Measurements from ENCODE around the gene DLEC1. TPM values are rescaled to one million over a fixed set of nuclear protein-coding genes. Genes with fewer than 3 reads are reported as not detected.

The DLEC1 gene
- total RNA-seq, 4 donors from 2014 or later: 0.44 to 1.7 (median 1.5) TPM

GRCh38 chr3:38141952-38142273 is 102.9 kb downstream of the DLEC1 start:
- Histone ChIP-seq H3K4me3 (replicated peaks in 1 of 3) (no peak overlapping the region), H3K36me3 (peaks cover 0 to 6% of the 10 kb centered on the region in 2 donors), H3K9me3 (no peaks in the 10 kb centered on the region), H3K27ac (no peak overlapping the region), H3K27me3 (no peaks in the 10 kb centered on the region), H3K4me1 (peaks cover 16 to 19% of the 10 kb centered on the region in 2 donors)
- TF ChIP-seq CTCF (IDR thresholded peaks at IDR 0.05) (no peak), POLR2A (IDR thresholded peaks at IDR 0.05) (no peak)
- intact Hi-C loops (cut with DNase I): loop anchor here (5.0 kb wide), 1 partner anchor 35 kb away; no protein-coding TSS in a partner anchor
- 94% methylated on average over 2 of the region's 2 CpGs for WGBS, 2 donors
- DNase-seq: no peak

GRCh38 chr3:38142959-38143358 is 104.0 kb downstream of the DLEC1 start:
- no peaks in the 10 kb centered on the region for H3K9me3 ChIP-seq
- no peak overlapping the region for H3K4me3 ChIP-seq (replicated peaks in 1 of 3)
- WGBS, 2 donors: 62 to 78% methylated on average over 1 of the region's 1 CpG
- intact Hi-C loops (cut with DNase I): loop anchor here (5.0 kb wide), 1 partner anchor 34 kb away; no protein-coding TSS in a partner anchor
- peaks cover 11 to 14% of the 10 kb centered on the region in 2 donors for H3K4me1 ChIP-seq
- H3K27ac ChIP-seq: no peak overlapping the region
- DNase-seq: no peak
- TF ChIP-seq POLR2A (IDR thresholded peaks at IDR 0.05): no peak
- TF ChIP-seq CTCF (IDR thresholded peaks at IDR 0.05): no peak
- H3K36me3 ChIP-seq: peaks cover 0 to 6% of the 10 kb centered on the region in 2 donors
- H3K27me3 ChIP-seq: no peaks in the 10 kb centered on the region

GRCh38 chr3:38143511-38143910 is 104.5 kb downstream of the DLEC1 start:
- Histone ChIP-seq H3K27me3 (no peaks in the 10 kb centered on the region), H3K27ac (no peak overlapping the region), H3K4me3 (replicated peaks in 1 of 3) (no peak overlapping the region), H3K9me3 (no peaks in the 10 kb centered on the region), H3K4me1 (peaks cover 8 to 11% of the 10 kb centered on the region in 2 donors), H3K36me3 (peaks cover 0 to 6% of the 10 kb centered on the region in 2 donors)
- DNase-seq: no peak
- intact Hi-C loops (cut with DNase I): loop anchor here (5.0 kb wide), 1 partner anchor 34 kb away; no protein-coding TSS in a partner anchor
- no peak for TF ChIP-seq CTCF (IDR thresholded peaks at IDR 0.05)
- 83 to 84% methylated on average over 2 to 3 of the region's 3 CpGs for WGBS, 2 donors

GRCh38 chr3:38146504-38146903 is 107.5 kb downstream of the DLEC1 start:
- intact Hi-C loops (cut with DNase I): no loop called here
- H3K36me3 ChIP-seq: peaks cover 0 to 2% of the 10 kb centered on the region in 2 donors

GRCh38 chr3:38147421-38147820 is 108.4 kb downstream of the DLEC1 start:
- no peak overlapping the region for H3K27ac ChIP-seq
- WGBS, 2 donors: 90 to 96% methylated on average over 3 of the region's 3 CpGs
- intact Hi-C loops (cut with DNase I): no loop called here

More at GRCh38 chr3:38146504-38146903, 107.5 kb downstream of the DLEC1 start:
- H3K27ac ChIP-seq: no peak overlapping the region
- no peaks in the 10 kb centered on the region for H3K9me3 ChIP-seq
- 86 to 93% methylated on average over 2 of the region's 2 CpGs for WGBS, 2 donors
- H3K27me3 ChIP-seq: no peaks in the 10 kb centered on the region
- no peak for DNase-seq
- no peak for TF ChIP-seq CTCF (IDR thresholded peaks at IDR 0.05)
- TF ChIP-seq POLR2A (IDR thresholded peaks at IDR 0.05): no peak
- no peak overlapping the region for H3K4me3 ChIP-seq (replicated peaks in 1 of 3)
- H3K4me1 ChIP-seq: no peaks in the 10 kb centered on the region

More at GRCh38 chr3:38147421-38147820, 108.4 kb downstream of the DLEC1 start:
- no peak overlapping the region for H3K4me3 ChIP-seq (replicated peaks in 1 of 3)
- no peaks in the 10 kb centered on the region for H3K9me3 ChIP-seq
- no peak for TF ChIP-seq POLR2A (IDR thresholded peaks at IDR 0.05)
- TF ChIP-seq CTCF (IDR thresholded peaks at IDR 0.05): no peak
- DNase-seq: no peak
- H3K36me3 ChIP-seq: no peaks in the 10 kb centered on the region
- no peaks in the 10 kb centered on the region for H3K4me1 ChIP-seq
- no peaks in the 10 kb centered on the region for H3K27me3 ChIP-seq
